Measurements from ENCODE around the gene GARIN3.

DNA sequence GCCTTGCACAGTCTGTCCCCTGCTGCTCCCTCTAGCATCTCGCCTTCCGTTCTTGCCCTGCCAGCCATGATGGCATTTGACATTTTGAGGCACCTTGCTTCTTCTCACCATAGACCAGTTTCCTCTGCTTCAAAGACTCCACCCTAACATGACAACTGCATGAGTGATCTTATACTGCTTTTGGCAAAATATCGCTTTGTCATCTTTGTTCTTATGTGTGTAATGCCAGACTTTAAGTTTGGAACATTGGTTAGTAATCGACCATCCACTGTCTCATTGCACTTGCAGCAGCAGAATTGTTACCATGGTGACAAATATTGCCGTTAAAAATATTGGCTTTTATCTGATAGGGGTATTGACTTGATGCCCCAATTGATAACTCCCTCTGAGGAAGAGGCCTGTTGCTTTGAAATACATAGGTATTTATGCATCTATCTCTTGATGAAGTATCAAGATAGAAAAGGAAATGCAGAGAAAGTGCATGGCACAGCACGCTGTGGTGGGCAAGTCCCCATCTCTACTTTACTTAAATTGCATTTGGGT, 6.8 kb downstream of the GARIN3 start:
- TF ChIP-seq CTCF (conservative IDR thresholded peaks at IDR 0.05; ENCODE audit: low read length), result no peak
- TF ChIP-seq EZH2phosphoT487 (IDR thresholded peaks at IDR 0.05; ENCODE audit: borderline replicate concordance, low read depth, low read length), result no peak

Data from OCI-LY7 (cell line).